ENCODE results near the gene KRT76. TPM values are rescaled to one million over a fixed set of nuclear protein-coding genes. Genes with fewer than 3 reads are reported as not detected.

The KRT76 gene
- total RNA-seq, 1 experiment from 2014 or later = not detected

DNA sequence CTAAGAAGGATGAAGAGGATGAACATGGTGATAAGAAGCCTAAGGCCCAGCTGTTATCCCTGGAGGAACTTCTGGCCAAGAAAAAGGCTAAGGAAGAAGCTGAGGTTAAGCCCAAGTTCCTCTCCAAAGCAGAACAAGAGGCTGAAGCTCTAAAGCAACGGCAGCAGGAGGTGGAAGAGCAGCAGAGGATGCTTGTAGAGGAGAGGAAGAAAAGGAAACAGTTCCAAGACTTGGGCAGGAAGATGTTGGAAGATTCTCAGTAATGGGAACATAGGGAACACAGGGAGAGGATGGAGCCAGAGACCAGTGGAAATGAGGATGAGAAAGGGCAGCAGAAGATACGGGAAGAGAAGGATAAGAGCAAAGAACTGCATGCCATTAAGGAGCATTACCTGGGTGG is 46.4 kb downstream of the KRT76 start:
- no peak for DNase-seq (ENCODE audit: low read depth)

DNA sequence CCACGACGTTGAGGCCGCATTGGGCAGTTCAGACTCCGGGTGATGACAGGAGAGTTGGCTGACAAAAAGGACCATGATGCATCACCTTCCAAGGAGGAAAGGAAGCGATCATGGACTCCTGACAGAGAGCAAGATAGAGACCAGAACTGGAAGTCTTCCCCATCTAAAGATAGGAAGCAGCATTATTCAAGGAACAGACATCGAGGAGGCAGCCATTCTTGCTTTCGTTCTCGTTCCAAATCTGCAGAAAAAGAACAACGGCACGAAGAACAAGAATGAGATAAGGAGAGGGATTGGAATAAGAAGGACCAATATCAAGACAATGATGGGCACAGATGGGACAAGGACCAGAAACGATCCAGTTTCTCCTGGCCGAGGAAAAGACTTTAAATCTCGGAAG is 46.8 kb downstream of the KRT76 start:
- DNase-seq (ENCODE audit: low read depth) = no peak

DNA sequence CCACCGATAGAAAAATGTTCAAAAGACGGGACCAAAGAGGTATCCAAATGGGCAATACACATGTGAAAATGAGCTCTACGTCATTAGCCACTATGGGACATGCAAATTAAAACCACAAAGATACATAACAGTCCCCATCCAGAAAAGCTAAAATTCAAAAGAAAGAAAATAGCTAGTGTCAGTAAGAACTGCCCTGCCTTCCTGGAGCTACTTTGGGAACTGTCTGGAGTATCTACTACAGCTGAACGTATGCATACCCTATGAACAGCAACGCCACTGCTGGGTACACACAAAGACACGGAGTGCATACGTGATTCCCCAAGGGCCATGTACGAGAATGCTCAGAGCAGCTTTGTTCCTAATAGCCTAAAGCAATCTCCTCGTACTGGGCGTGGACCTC is 48.0 kb downstream of the KRT76 start:
- DNase-seq (ENCODE audit: low read depth) = no peak

DNA sequence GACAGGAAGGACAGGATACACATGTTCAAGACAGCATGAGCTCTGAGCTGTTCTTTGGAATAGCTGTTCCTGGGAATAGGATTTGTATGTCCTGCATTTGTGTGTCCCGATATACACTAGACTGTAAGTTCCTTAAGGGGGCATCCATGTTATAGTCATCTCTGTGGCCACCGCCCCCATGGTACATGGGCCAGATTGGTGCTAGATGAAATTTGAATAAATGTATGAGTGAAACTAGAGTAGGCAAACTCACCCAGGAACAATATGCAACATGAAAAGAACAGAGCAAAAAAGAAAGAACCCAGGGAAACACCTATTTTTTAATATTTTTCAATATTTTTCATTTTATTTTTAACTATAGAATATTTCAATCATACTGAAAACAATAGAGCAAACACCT is 48.8 kb downstream of the KRT76 start:
- no peak for DNase-seq (ENCODE audit: low read depth)

DNA sequence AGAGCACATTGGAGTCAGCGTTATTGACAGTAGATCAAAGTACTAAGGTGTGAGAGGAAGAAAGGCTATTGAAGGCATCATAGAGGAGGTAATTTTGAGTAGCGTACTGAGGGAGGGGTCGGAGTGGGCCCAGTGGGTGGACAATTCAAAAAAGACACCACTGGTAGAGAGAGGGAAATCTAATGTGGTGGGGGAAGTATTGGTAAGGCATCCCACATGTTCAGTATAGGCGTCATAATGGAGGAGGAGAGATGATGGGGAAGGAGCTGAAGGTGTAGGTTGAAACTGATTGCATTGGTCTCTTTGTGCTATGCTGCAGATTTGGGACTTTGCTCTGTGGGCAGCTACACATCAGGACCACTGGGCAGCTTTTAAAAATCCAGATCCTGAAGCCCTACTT is 50.1 kb downstream of the KRT76 start:
- no peak for DNase-seq (ENCODE audit: low read depth)

DNA sequence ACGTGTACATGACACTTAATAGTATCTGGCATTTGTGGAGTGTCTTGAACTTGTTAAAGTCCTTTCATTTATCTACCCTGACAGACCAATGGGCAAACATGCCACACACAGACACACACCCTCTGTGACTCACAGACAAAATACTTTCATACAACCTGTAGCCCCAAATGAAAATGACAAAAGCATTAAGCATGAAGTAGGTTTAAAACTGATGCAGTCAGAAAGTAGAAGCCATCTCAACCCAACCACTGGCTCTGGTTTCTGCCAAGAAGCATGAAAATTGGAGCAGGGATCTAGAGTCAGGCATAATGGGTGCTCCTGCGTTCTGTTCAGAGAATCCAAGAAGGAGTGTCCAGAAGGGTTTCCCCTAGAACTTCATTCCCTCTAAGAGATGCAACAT is 50.7 kb downstream of the KRT76 start:
- no peak for DNase-seq (ENCODE audit: low read depth)

DNA sequence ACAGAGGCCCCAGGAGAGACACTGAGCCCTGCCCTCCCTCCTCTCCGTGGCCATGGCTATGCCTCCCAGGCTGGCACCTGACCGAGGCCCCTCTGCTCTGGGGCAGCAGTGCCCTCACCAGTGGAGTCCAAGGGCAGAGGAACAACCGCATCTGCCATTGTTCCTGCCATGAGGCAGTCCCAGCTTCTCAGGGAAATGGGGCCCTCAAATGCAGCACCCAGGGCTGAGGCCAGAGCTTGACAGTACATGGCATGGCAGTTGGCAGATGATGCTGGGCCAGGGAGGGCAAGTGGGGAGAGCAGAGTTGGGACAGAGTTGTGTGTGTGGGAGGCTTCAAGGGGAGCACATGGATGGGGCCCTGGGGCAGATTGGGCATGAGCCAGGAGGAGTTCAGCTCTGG is 52.8 kb downstream of the KRT76 start:
- DNase-seq (ENCODE audit: low read depth) = no peak

DNA sequence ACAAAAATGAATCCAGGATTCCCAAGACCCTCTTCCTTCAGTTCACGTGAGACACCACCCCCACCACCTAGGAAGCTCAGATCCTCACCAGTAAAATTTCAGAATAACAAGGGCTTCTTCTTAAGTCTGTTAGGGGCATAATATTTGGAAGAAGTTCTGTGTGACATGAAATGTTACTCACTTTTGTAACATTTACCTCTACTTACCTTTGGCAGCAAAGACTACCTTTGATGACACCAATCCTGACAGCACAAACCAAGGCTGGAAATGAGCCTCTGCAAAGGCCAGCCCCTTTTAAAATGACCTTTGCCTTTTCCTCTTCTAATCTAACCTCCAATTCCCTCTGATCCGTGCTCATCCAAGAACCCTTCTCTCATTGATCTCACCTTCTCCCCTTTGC is 54.5 kb downstream of the KRT76 start:
- no peak for DNase-seq (ENCODE audit: low read depth)

DNA sequence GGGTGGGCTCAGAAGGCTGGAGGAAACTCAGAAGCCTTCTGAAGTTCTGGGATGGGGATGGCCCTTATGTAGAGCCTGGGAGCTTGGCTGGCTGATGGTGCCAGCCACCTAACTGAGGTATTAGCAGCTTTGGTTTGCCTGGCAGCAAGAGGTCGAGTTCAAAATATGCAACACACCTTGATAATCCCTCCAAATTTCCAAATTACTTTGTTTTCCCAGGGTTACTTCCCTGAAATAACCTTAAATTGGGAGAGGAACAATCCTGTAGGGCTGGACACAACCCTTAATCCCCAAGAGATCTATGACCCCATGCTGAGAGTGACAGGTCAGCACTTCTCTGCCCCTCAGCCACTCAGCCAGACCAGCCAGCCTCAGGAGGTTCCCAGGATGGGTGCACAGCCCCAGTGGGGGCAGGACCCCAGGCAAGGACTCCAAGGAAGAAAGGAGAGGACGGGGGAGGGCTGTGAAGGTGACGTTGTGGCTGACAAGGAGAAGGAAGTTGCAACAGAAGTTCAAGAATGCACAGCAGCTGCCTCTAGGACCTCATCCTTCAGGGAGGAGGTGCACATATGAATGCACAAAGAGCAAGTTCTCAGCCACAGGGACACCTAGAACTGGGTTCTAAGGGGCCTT is 55.2 kb downstream of the KRT76 start:
- DNase-seq (ENCODE audit: low read depth) = no peak

DNA sequence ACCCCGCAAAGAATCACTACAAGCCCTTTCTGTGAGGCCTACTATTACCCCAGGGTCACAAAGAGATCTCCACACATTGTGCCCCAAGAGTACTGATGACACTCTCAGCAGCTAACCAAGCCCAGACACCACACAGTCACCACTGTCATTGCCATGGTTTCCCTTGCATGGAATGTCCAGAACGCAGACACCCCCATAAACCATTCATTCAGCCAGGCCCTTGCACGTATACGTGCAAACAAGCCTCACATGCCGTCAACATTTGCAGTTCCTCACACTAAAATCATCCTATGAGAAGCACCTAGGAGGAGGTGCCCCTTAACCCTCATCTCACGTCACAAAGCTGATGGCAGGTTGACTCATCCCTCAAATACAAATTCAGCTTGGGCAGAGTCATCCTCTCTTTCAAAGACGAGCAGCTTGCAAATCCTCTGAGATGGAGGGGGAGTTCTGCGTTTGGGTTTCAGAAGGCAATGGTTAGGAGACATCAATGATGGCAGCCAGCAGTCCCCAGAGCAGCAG is 56.7 kb downstream of the KRT76 start:
- DNase-seq (ENCODE audit: low read depth) = peak; percentile 19

Other genes with a start within 250 kb of the KRT76 start
- gene KRT71, start 224.2 kb downstream of the KRT76 start, total RNA-seq (2014; rRNA removed; shearing (Covaris generic)) = not detected in 2 replicates
- not detected in 2 replicates for gene KRT74, start 203.5 kb downstream of the KRT76 start, total RNA-seq (2014; rRNA removed; shearing (Covaris generic))
- not detected in 2 replicates for gene KRT72, start 175.9 kb downstream of the KRT76 start, total RNA-seq (2014; rRNA removed; shearing (Covaris generic))
- gene KRT73, start 158.8 kb downstream of the KRT76 start, total RNA-seq (2014; rRNA removed; shearing (Covaris generic)) = not detected in 2 replicates
- not detected in 2 replicates for gene KRT2, start 125.1 kb downstream of the KRT76 start, total RNA-seq (2014; rRNA removed; shearing (Covaris generic))
- gene KRT1, start 96.9 kb downstream of the KRT76 start, total RNA-seq (2014; rRNA removed; shearing (Covaris generic)) = not detected in 2 replicates
- gene KRT77, start 73.8 kb downstream of the KRT76 start, total RNA-seq (2014; rRNA removed; shearing (Covaris generic)) = not detected in 2 replicates
- not detected in 2 replicates for gene KRT3, start 18.8 kb upstream of the KRT76 start, total RNA-seq (2014; rRNA removed; shearing (Covaris generic))
- not detected in 2 replicates for gene KRT4, start 36.8 kb upstream of the KRT76 start, total RNA-seq (2014; rRNA removed; shearing (Covaris generic))
- not detected in 2 replicates for gene KRT79, start 57.0 kb upstream of the KRT76 start, total RNA-seq (2014; rRNA removed; shearing (Covaris generic))
- 0.22 TPM in 1 of 2 replicates, not detected in the other for gene KRT78, start 71.6 kb upstream of the KRT76 start, total RNA-seq (2014; rRNA removed; shearing (Covaris generic))
- gene KRT8, start 127.7 kb upstream of the KRT76 start, total RNA-seq (2014; rRNA removed; shearing (Covaris generic)) = 38.8 and 54.8 TPM in 2 replicates
- gene KRT18, start 171.8 kb upstream of the KRT76 start, total RNA-seq (2014; rRNA removed; shearing (Covaris generic)) = 643 and 924 TPM in 2 replicates
- 248 and 279 TPM in 2 replicates for gene EIF4B, start 229.1 kb upstream of the KRT76 start, total RNA-seq (2014; rRNA removed; shearing (Covaris generic))